T-helper 17 cell (primary cell): Measurements from ENCODE around the gene FTH1. TPM values are rescaled to one million over a fixed set of nuclear protein-coding genes. Genes with fewer than 3 reads are reported as not detected.

Experiments used
- ATAC-seq: fragments of 150-1000 bp; cut with Tn5 transposase; 2 replicates; pipeline ENCODE4 v1.10.0; 2021; ENCODE audit warnings: mild to moderate bottlenecking, moderate library complexity
- DNase-seq, 3 donors: peaks; one replicate each; pipeline versions ENCODE4 v3.0.0 to v3.0.0-alpha.2; 2020 to 2021
- H3K9me3 ChIP-seq: one replicate; pipeline ENCODE4 v1.7.0; 2013; ENCODE audit warnings: low read length, mild to moderate bottlenecking; ENCODE audit not compliant: control insufficient read depth, poor library complexity, severe bottlenecking
- H3K27ac Mint-ChIP-seq: one replicate; pipeline ENCODE4 v1.8.0; 2022; ENCODE audit warnings: mild to moderate bottlenecking, moderate library complexity, mixed read lengths
- H3K27me3 Mint-ChIP-seq: one replicate; pipeline ENCODE4 v1.8.0; 2022; ENCODE audit warnings: mixed read lengths
- H3K36me3 Mint-ChIP-seq: one replicate; pipeline ENCODE4 v1.8.0; 2022; ENCODE audit warnings: low read depth, mixed read lengths
- H3K4me1 Mint-ChIP-seq: one replicate; pipeline ENCODE4 v1.8.0; 2022; ENCODE audit warnings: mild to moderate bottlenecking, mixed read lengths
- H3K4me3 Mint-ChIP-seq: one replicate; pipeline ENCODE4 v1.8.0; 2022; ENCODE audit warnings: mild to moderate bottlenecking, moderate library complexity, mixed read lengths
- total RNA-seq, 4 donors: library from RNA in 2 of 4; stranded (reverse) in 2 of 4; gene quantifications; one replicate each; pipeline ENCODE4 v1.2.3 and lab custom pipeline; 2022 to 2026

The FTH1 gene
- total RNA-seq, 2 donors from 2014 or later: 1,744 to 2,260 TPM

DNA sequence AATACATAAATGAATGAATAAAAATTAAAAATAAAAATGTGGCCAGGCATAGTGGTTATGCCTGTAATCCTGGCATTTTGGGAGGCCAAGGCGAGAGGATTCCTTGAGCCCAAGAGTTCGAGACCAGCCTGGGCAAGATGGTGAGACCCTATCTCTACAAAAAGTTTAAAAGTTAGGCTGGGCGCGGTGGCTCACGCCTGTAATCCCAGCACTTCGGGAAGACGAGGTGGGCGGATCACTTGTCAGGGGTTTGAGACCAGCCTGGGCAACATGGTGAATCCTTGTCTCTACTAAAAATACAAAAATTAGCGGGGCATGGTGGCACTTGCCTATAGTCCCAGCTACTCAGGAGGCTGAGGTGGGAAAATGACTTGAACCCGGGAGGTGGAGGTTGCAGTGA is 27.0 kb downstream of the FTH1 start:
- H3K4me3 Mint-ChIP-seq: no peak overlapping the region
- H3K4me1 Mint-ChIP-seq: peaks cover 6% of the 10 kb centered on the region
- H3K36me3 Mint-ChIP-seq: no peaks in the 10 kb centered on the region
- ATAC-seq: no peak
- no peaks in the 10 kb centered on the region for H3K9me3 ChIP-seq
- peaks cover 5% of the 10 kb centered on the region for H3K27me3 Mint-ChIP-seq
- no peak for DNase-seq
- no peak overlapping the region for H3K27ac Mint-ChIP-seq

DNA sequence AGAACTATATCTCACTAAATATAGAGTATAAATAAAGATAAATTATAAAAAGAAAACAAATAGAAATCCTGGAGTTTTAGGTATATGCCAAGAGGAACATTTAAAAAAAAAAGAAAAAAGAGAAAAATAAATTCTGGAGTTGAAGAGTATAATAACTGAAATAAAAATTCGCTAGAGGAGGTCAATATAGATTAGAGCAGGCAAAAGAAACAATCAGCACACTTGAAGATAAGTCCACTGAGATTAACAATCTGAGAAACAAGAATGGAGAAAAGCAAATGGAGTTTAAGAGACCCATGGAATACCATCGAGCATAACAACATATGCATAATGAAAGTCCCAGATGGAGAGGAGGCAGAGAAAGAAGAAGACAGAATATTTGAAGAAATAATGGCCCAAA is 31.6 kb downstream of the FTH1 start:
- peaks cover 28% of the 10 kb centered on the region for H3K27me3 Mint-ChIP-seq
- no peaks in the 10 kb centered on the region for H3K9me3 ChIP-seq
- no peak overlapping the region for H3K4me3 Mint-ChIP-seq
- ATAC-seq: no peak
- peaks cover 5% of the 10 kb centered on the region for H3K36me3 Mint-ChIP-seq
- no peak for DNase-seq
- peaks cover 2% of the 10 kb centered on the region for H3K4me1 Mint-ChIP-seq
- H3K27ac Mint-ChIP-seq: no peak overlapping the region

DNA sequence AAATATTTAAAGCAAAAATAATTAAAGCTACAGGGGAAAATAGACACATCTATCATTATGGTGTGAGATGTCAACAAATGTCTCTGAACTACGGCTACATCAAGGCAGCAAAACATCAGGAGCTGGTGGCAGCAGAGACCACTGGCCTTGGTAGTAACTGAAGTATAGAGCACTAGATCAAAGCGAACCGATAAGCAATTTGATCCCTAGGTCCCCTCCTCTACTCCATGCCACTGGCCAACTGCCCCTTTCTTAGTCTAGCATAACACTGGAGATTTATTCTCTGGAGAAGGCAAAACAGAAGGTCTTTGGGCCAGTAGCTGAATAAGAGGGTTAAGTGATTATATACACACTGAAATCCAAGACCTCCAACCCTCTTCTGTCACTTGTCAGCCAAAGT is 36.5 kb downstream of the FTH1 start:
- no peak for ATAC-seq
- Mint-ChIP-seq H3K4me3 (no peak overlapping the region), H3K4me1 (peaks cover 2% of the 10 kb centered on the region), H3K27me3 (peaks cover 34% of the 10 kb centered on the region), H3K36me3 (peaks cover 7% of the 10 kb centered on the region), H3K27ac (no peak overlapping the region)
- no peaks in the 10 kb centered on the region for H3K9me3 ChIP-seq
- no peak for DNase-seq

DNA sequence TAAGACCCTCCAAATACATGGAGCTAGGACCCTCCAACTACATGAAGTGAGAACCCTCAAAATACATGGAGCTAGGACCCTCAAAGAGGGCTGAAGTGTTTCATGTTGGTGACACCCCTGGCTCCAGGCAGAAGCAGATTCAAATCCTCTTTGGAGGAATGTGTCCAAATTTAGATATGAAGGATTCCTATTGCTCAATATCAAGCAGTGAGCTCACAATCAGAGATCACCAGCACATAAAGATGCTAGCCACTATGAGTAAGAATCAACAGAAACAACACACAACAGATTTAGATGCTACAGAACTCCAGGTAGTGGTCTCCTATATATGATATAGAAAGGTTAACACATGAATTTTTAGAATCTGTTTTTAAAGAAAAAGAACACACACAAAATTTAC is 38.8 kb downstream of the FTH1 start:
- Mint-ChIP-seq H3K4me1 (peaks cover 2% of the 10 kb centered on the region), H3K27me3 (peaks cover 33% of the 10 kb centered on the region), H3K4me3 (no peak overlapping the region), H3K27ac (no peak overlapping the region), H3K36me3 (peaks cover 7% of the 10 kb centered on the region)
- ATAC-seq: no peak
- H3K9me3 ChIP-seq: no peaks in the 10 kb centered on the region
- DNase-seq: no peak

DNA sequence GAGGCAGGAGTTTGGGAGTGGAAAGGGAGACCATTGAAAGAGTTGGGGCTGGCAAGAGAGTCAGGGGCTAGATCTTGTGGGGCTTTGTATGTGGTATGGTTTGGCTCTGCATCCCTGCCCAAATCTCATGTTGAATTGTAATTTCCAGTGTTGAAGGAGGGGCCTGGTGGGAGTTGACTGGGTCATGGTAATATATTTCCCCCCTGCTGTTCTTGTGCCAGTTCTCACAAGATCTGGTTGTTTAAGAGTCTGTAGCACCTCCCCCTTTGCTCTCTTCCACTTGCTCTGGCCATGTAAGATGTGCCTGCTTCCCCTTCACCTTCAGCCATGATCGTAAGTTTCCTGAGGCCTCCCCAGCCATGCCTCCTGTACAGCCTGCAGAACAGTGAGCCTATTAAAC is 39.9 kb downstream of the FTH1 start:
- peaks cover 7% of the 10 kb centered on the region for H3K36me3 Mint-ChIP-seq
- no peak for ATAC-seq
- H3K9me3 ChIP-seq: no peaks in the 10 kb centered on the region

DNA sequence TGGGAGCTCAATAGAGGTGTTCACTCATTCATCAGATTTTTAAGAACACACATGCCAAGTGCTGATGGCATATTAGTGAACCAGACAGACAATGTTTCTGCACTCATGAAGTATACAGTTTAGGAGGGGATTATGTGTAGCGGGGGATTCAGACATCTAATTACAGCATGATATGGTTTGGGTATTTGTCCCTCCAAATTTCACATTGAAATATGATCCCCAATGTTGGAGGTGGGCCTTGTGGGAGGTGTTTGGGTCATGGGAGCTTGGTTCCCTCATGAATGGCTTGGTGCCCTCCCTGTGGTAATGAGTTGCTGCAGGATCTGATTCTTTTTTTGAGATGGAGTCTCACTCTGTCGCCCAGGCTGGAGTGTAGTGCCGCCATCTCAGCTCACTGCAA is 41.2 kb downstream of the FTH1 start:
- ATAC-seq (no peak), DNase-seq (no peak)
- peaks cover 3% of the 10 kb centered on the region for H3K36me3 Mint-ChIP-seq
- no peaks in the 10 kb centered on the region for H3K9me3 ChIP-seq
- no peak overlapping the region for H3K4me3 Mint-ChIP-seq
- H3K27me3 Mint-ChIP-seq: peaks cover 29% of the 10 kb centered on the region
- H3K4me1 Mint-ChIP-seq: peaks cover 2% of the 10 kb centered on the region
- H3K27ac Mint-ChIP-seq: no peak overlapping the region

More for the DNA sequence above, 39.9 kb downstream of the FTH1 start:
- Mint-ChIP-seq H3K4me1 (peaks cover 2% of the 10 kb centered on the region), H3K4me3 (no peak overlapping the region), H3K27me3 (peaks cover 27% of the 10 kb centered on the region), H3K27ac (no peak overlapping the region)
- DNase-seq: no peak

DNA sequence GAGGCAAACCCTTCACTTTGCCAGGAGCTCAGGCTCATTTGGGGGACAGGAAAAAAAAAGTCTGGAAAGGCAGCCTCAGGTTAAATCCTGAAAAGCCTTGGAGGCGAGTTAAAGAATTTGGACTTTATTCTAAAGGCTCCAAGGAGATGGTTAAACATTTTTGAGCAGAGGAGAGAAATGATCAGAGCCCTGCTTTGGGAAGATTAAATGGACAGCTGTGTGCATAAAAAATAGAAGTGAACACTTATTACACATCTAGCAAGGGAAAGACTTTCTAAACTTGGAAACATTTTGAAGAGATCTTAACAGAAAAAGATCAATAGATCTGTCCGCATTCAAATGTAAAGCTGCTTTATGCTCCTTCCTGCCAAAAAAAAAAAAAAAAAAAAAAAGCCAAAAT is 41.7 kb downstream of the FTH1 start:
- H3K9me3 ChIP-seq: no peaks in the 10 kb centered on the region
- Mint-ChIP-seq H3K4me1 (peaks cover 2% of the 10 kb centered on the region), H3K4me3 (no peak overlapping the region), H3K36me3 (peaks cover 4% of the 10 kb centered on the region), H3K27me3 (peaks cover 27% of the 10 kb centered on the region), H3K27ac (no peak overlapping the region)
- DNase-seq (no peak), ATAC-seq (no peak)

DNA sequence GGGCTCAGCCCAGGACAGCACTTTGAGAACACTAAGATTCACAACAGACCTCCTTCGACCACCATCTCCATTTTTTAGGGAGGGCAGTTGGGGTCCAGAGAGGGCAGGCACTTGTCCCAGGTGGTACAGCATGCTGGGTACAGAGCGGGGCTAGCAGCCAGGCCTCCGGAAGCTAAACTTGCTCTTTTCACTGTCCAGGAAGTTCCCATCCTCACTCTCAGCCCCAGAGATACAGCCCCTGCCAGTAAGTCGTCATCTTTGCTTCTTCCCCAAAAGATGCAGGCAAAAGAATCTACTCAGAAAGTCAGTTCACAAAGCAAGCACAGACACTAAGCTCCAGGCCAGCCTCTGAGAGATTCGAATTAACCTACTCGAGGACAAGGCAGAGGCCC is 43.4 kb downstream of the FTH1 start:
- no peak for ATAC-seq
- H3K9me3 ChIP-seq: no peaks in the 10 kb centered on the region
- peaks cover 2% of the 10 kb centered on the region for H3K4me1 Mint-ChIP-seq
- no peak overlapping the region for H3K27ac Mint-ChIP-seq
- peaks cover 4% of the 10 kb centered on the region for H3K36me3 Mint-ChIP-seq
- no peak for DNase-seq
- peaks cover 42% of the 10 kb centered on the region for H3K27me3 Mint-ChIP-seq
- H3K4me3 Mint-ChIP-seq: no peak overlapping the region

DNA sequence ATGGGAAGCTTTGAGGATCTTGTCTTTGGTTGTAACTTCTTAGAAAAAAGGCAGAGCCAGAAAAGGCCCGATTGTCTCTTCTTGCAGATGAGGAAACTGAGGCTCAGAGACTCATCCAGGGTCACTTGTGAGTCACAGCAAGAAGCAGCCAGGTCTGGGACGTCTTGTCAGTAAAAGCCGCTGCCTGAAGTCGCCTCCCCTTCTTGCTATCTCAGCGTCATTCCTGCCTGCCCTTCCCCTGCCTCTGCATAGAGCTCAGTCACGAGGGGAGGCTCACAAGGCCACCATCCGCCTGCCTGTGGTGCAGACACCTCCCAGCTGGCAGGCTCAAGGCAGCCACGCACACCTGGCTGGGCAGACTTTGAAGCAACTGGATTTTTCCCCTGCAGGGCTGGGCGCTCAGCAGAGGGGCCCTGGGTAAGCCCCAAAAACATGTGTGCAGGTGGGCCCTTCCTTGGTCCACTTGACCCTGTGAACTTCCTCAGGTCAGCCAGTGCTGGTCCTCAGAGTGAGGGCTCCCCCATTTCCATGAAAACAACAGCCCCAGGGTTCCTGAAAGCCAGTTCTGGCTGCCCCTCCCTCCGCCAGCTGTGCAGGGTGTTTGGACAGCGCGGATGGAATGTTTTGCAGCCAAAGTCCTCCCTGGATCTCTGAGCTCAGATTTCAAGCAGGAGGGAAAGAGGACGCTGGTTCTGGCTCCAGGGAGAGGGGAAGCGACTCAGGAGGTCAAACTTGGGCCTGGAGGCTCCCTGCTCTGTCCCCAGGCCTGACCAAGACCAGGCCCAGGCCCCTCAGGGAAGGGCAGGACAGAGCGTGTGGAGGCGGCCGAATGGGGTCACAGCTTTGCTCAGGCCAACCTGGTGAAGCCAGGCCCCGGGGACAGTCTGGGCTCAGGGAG is 44.0 kb downstream of the FTH1 start:
- no peak overlapping the region for H3K4me3 Mint-ChIP-seq
- ATAC-seq: no peak
- peaks cover 49% of the 10 kb centered on the region for H3K27me3 Mint-ChIP-seq
- H3K4me1 Mint-ChIP-seq: peaks cover 3% of the 10 kb centered on the region
- H3K9me3 ChIP-seq: no peaks in the 10 kb centered on the region
- DNase-seq: no peak
- peak overlapping the region; percentile 65 for H3K27ac Mint-ChIP-seq
- peaks cover 4% of the 10 kb centered on the region for H3K36me3 Mint-ChIP-seq

DNA sequence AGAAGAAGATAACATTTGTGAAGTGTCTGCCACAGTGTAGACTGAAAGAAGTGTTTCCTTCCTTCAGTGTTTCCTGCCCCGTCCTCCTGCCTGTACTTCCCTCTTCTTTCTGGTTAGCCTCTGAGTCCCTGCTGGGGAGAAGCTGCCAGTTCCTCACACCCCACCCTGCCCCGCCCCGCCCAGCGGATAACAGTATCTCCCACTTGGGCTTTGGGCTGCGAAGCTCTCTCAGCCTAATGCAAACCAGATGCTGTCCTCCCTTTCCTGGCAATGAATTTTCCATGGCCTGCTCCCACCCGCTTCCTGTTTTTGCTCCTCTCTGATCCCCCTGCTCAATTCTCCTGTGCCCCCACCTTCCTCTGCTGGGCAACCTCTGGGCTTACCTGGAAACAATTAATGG is 44.9 kb downstream of the FTH1 start:
- Mint-ChIP-seq H3K27me3 (peaks cover 55% of the 10 kb centered on the region), H3K4me3 (no peak overlapping the region), H3K27ac (peak overlapping the region; percentile 65), H3K4me1 (peaks cover 12% of the 10 kb centered on the region), H3K36me3 (peaks cover 9% of the 10 kb centered on the region)
- no peaks in the 10 kb centered on the region for H3K9me3 ChIP-seq
- no peak for DNase-seq
- ATAC-seq: no peak

DNA sequence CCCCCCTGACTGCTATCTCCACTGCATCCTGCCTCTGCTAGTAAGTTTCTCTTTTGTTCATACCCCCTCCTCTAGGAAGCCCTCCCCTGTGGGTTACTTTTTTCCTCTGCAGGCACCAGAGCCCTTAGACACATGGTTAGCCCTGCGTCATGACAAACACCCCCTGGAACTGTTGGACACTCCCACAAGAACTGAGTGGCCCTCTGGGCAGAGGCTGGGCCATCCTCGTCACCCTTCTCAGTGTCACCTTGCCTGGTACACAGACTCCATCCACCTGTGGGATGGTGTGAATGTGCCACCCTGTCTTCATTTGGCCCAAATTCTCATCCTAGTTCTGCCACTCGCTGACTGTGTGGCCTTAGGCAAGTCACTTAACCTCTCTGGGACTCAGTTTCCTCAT is 46.0 kb downstream of the FTH1 start:
- ATAC-seq (no peak), DNase-seq (no peak)
- peaks cover 49% of the 10 kb centered on the region for H3K27me3 Mint-ChIP-seq
- peaks cover 7% of the 10 kb centered on the region for H3K36me3 Mint-ChIP-seq
- no peaks in the 10 kb centered on the region for H3K9me3 ChIP-seq
- no peak overlapping the region for H3K4me3 Mint-ChIP-seq
- H3K4me1 Mint-ChIP-seq: peaks cover 12% of the 10 kb centered on the region
- H3K27ac Mint-ChIP-seq: no peak overlapping the region

DNA sequence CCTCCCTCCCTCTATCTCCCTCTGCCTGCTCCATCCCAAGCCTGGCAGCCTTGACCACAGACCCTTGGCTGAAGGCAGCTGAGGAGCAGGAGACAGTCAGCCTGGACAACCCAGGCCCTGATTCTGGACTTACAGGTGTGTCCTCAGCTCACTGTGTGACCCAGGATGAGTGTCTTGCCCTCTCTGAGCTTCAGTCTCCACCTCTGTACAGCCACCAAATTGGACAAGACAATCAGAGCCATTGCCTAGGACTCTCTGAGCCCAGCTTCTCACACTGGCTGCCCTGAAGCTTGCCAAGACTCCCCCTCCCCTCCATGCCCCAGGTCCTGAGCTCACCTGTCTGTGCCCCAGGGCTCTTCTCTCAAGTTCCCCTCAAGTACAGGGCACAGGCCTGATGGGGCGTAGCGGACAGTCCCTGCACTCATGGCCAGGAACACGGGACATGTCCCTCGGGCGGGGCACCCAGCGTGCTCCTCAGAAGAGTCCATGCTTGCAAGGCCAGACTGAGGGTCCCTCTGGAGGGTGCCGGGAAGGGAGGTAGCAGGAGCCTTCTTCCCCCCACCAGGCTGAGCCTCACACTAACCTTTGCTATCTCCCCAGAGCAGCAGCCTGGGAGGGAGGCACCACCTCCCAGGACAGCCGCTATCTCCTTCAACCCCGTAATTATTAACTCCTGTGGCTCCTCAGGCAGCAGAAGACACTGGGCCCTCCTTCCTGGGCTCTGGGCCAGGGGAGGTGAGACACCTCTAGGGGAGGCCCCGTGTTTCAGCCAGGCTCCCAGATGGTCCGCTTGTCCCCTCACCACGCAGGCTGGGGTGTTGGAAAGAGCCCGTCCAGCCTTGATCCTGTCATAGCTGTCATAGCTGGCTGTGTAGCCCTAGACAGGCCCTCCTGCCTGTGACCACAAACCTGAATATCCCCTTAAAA is 47.5 kb downstream of the FTH1 start:
- H3K9me3 ChIP-seq: no peaks in the 10 kb centered on the region
- Mint-ChIP-seq H3K4me1 (peaks cover 14% of the 10 kb centered on the region), H3K36me3 (peaks cover 7% of the 10 kb centered on the region), H3K27me3 (peaks cover 61% of the 10 kb centered on the region), H3K4me3 (no peak overlapping the region), H3K27ac (no peak overlapping the region)
- ATAC-seq (no peak), DNase-seq (no peak)

DNA sequence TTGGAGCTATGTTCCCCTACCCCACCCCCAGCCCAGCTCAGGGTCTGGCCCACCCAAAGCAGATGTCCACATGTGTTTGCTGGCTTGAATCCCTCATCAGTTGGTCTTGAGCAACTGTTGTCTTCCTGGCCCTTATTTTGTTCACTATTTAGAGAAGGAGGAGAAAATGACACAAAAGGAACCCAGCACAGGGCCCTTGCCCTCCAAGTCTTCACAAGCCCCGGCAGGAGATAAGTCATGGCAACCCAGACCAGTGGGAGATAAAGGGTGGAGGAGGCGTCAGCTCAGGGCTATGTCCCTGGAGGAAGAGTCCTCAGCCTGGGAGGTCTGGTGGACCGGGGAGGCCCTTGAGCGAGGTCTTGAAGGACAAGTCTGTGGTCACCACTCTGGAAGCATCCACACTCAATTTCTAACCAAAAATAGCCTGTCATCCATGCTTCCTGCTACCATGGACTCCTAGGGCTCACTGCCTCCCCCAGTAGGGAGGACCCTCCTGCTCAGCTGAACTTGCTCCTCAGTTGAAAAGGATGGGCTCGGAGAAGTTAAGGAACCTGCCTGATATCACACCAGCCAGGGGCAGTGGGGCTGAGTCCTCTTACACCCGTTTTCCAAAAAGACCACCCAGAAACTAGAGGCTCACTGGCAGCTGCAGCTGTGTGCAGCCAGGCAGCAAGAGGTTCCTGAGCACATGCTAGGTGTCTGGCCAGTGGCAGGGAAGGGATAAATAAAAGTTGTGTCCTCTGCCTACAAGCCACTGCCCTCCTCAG is 48.3 kb downstream of the FTH1 start:
- no peaks in the 10 kb centered on the region for H3K9me3 ChIP-seq
- Mint-ChIP-seq H3K27me3 (peaks cover 62% of the 10 kb centered on the region), H3K36me3 (peaks cover 7% of the 10 kb centered on the region), H3K27ac (no peak overlapping the region), H3K4me1 (peaks cover 14% of the 10 kb centered on the region), H3K4me3 (no peak overlapping the region)
- ATAC-seq (no peak), DNase-seq (no peak)
